GM19193 (cell line): ENCODE data around the gene CCN2.

Experiments used
- POLR2A ChIP-seq: IDR thresholded peaks from 4 replicates; pipeline ENCODE4 v1.6.1; 2011; ENCODE audit not compliant: insufficient read depth, insufficient read length; ENCODE audit errors: extremely low read depth

CCN2 gene

DNA sequence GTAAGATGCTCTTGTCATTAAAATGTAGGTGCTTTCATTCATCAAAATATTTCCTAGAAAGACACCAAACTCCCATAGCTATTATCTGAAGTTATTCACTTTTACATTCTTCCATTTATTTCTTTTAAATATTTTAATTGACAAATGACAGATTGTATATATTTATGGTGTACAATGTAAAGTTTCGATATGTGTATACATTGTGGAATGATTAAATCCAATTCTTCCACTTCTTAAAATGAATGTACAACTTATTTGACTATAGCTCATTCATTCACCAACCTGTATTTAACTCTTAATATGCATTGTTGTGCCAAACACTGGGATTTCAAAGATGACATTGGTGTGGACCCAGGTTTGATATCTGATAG, 41.0 kb downstream of the CCN2 start:
- TF ChIP-seq POLR2A = no peak

DNA sequence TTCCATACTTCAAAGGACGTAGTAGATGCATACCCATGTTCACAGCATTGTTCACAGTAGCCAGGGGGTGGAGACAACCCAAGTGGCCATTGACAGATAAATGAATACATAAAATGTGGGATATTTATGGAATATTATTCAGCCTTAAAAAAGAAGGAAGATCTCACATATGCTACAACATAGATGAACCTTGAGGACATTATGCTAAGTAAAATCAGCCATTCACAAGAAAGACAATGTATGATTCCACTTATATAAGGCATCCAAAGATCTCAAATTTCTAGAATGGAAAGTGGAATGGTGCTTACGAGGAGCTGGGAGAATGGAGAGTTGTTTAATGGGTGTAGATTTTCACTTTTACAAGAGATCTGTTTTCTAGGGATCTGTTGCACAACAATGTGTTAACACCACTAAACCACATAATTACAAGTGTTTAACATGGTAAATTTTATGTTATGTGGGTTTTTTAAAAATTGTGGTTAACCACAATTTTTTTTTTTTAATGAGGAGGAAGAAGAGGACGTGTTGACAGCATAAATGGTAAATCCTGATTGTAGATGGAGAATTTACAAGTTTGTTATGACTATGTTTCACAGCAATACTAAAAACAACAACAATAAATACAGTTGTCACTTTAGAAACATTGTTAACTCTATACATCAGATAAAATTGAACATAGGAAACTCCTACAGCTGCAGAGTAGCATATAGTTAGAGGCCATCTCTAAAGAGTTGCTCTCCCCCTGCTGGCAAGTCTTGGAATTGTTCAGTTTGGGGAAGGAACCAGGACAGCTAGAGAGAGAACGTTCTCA, 41.6 kb downstream of the CCN2 start:
- TF ChIP-seq POLR2A = no peak

DNA sequence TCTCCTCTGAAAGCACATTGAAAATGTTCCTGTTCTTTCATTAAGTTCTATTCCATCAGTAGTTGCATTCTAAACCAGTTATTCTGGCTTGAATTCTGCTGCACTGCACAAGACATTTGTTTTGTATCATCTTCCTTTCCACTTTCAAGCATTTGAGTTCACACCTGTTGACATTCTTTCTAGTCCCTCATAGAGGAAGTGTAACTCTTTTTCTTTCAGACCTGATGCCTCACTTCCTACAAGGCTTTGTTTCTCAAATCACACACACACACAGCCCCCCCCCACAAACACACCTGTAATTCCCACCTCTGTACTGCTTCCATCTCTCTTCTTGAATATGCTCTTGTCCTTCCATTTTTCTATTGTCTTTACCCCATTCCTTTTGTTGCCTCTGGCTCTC, 50.9 kb downstream of the CCN2 start:
- TF ChIP-seq POLR2A = no peak

DNA sequence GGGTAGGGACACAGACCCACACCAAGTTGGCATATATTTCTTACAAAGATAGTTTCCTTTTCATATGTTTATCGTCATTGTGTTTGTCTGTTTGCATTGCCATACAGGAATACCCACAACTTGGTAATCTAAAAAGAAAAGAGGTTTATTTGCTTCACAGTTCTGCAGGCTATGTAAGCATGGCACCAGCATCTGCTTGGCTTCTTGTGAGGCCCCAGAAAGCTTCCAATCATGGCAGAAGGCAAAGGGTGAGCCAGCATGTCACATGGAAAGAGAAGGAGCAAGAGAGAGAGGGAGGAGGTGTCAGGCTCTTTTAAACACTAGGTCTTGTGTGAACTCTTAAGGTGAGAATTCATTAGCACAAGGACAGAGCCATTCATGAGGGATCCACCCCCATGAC, 52.5 kb downstream of the CCN2 start:
- TF ChIP-seq POLR2A = no peak
